ENCODE measurements around the gene R3HDML. TPM values are rescaled to one million over a fixed set of nuclear protein-coding genes. Genes with fewer than 3 reads are reported as not detected.

R3HDML gene
- total and polyA plus RNA-seq, 2 donors (not counting 1 experiment from before 2014, with no cell fraction given): not detected

- intact Hi-C loops (cut with micrococcal nuclease): no loop called here
- TF ChIP-seq CTCF (IDR thresholded peaks at IDR 0.05) (no peak), EZH2 (IDR thresholded peaks at IDR 0.05; ENCODE audit: borderline replicate concordance, insufficient read depth, low read depth, low read length, poor library complexity, severe bottlenecking) (no peak)
- Histone ChIP-seq H3K4me2 (replicated peaks; ENCODE audit: low read depth, low read length, poor library complexity, severe bottlenecking) (no peak overlapping the region), H3K4me1 (ENCODE audit: control insufficient read depth in 2 of 2, insufficient read depth in 2 of 2, low read length in 2 of 2) (no peaks in the 10 kb centered on the region), H4K20me1 (ENCODE audit: control insufficient read depth, insufficient read depth, low read length, poor library complexity, severe bottlenecking) (no peaks in the 10 kb centered on the region), H3K9ac (ENCODE audit: low read length) (no peak overlapping the region), H3K27me3 (replicated peaks in 1 of 4; ENCODE audit: control extremely low read depth in 1 of 4, control insufficient read depth in 3 of 4, insufficient read depth in 4 of 4, low read length in 3 of 4) (peaks cover 0 to 4% (median 0%) of the 10 kb centered on the region in 4 experiments), H3K27ac (ENCODE audit: low read length in 2 of 2) (no peak overlapping the region), H3K9me3 (ENCODE audit: control extremely low read depth in 1 of 3, control insufficient read depth in 2 of 3, insufficient read depth in 1 of 3, low read length in 2 of 3) (no peaks in the 10 kb centered on the region), H2AFZ (ENCODE audit: insufficient read depth, low read depth, low read length, poor library complexity, severe bottlenecking) (no peak overlapping the region), H3K79me2 (ENCODE audit: control insufficient read depth, insufficient read depth, low read length) (no peaks in the 10 kb centered on the region), H3K4me3 (ENCODE audit: control extremely low read depth in 1 of 5, extremely low read depth in 1 of 5, insufficient read depth in 1 of 5, low read depth in 2 of 5, low read length in 4 of 5) (no peak overlapping the region), H3K36me3 (replicated peaks in 1 of 2; ENCODE audit: control extremely low read depth in 1 of 2, control insufficient read depth in 1 of 2, extremely low read depth in 1 of 2, insufficient read depth in 2 of 2, low read length in 1 of 2) (no peaks in the 10 kb centered on the region)
- no peaks in the 10 kb centered on the region for H3K9me3 Mint-ChIP-seq (ENCODE audit: insufficient read depth)
- WGBS (ENCODE audit: insufficient coverage): 90% methylated on average over 1 of the region's 4 CpGs
- ATAC-seq (ENCODE audit: low read depth) (no peak), DNase-seq (no peak)
- H3K27ac Mint-ChIP-seq: no peak overlapping the region
- H3K4me1 Mint-ChIP-seq: no peaks in the 10 kb centered on the region
- ChIA-PET POLR2A (no interaction called here), CTCF (interaction anchor here (0.9 kb wide), 1 partner anchor 37 kb away, joined by 4 read pairs; no protein-coding TSS in a partner anchor)
- peaks cover 9% of the 10 kb centered on the region for H3K27me3 Mint-ChIP-seq
- no peak overlapping the region for H3K4me3 Mint-ChIP-seq
Measured at GRCh38 chr20:44348168-44348659, 11.4 kb downstream of the R3HDML start.

- Histone ChIP-seq H3K27ac (ENCODE audit: low read length in 2 of 2) (no peak overlapping the region), H3K9me3 (ENCODE audit: control extremely low read depth in 1 of 3, control insufficient read depth in 2 of 3, insufficient read depth in 1 of 3, low read length in 2 of 3) (no peaks in the 10 kb centered on the region), H3K36me3 (replicated peaks in 1 of 2; ENCODE audit: control extremely low read depth in 1 of 2, control insufficient read depth in 1 of 2, extremely low read depth in 1 of 2, insufficient read depth in 2 of 2, low read length in 1 of 2) (no peaks in the 10 kb centered on the region), H2AFZ (ENCODE audit: insufficient read depth, low read depth, low read length, poor library complexity, severe bottlenecking) (no peak overlapping the region), H3K9ac (ENCODE audit: low read length) (no peak overlapping the region), H3K4me2 (replicated peaks; ENCODE audit: low read depth, low read length, poor library complexity, severe bottlenecking) (no peak overlapping the region), H3K27me3 (replicated peaks in 1 of 4; ENCODE audit: control extremely low read depth in 1 of 4, control insufficient read depth in 3 of 4, insufficient read depth in 4 of 4, low read length in 3 of 4) (peaks cover 0 to 4% (median 0%) of the 10 kb centered on the region in 4 experiments), H3K4me3 (ENCODE audit: control extremely low read depth in 1 of 5, extremely low read depth in 1 of 5, insufficient read depth in 1 of 5, low read depth in 2 of 5, low read length in 4 of 5) (no peak overlapping the region), H4K20me1 (ENCODE audit: control insufficient read depth, insufficient read depth, low read length, poor library complexity, severe bottlenecking) (no peaks in the 10 kb centered on the region), H3K79me2 (ENCODE audit: control insufficient read depth, insufficient read depth, low read length) (no peaks in the 10 kb centered on the region), H3K4me1 (ENCODE audit: control insufficient read depth in 2 of 2, insufficient read depth in 2 of 2, low read length in 2 of 2) (no peaks in the 10 kb centered on the region)
- TF ChIP-seq EZH2 (IDR thresholded peaks at IDR 0.05; ENCODE audit: borderline replicate concordance, insufficient read depth, low read depth, low read length, poor library complexity, severe bottlenecking): no peak
- TF ChIP-seq CTCF (IDR thresholded peaks at IDR 0.05): no peak
- Mint-ChIP-seq H3K4me1 (no peaks in the 10 kb centered on the region), H3K27ac (no peak overlapping the region), H3K27me3 (peaks cover 11% of the 10 kb centered on the region), H3K9me3 (ENCODE audit: insufficient read depth) (no peaks in the 10 kb centered on the region), H3K4me3 (no peak overlapping the region)
- DNase-seq: no peak
- ChIA-PET POLR2A (no interaction called here), CTCF (no interaction called here)
- no peak for ATAC-seq (ENCODE audit: low read depth)
- intact Hi-C loops (cut with micrococcal nuclease): no loop called here
- 100% methylated on average over 1 of the region's 3 CpGs for WGBS (ENCODE audit: insufficient coverage)
Measured at GRCh38 chr20:44349349-44349748, 12.5 kb downstream of the R3HDML start.

Measured in B cell (primary cell).